ENCODE results near the gene ST6GALNAC3. TPM values are rescaled to one million over a fixed set of nuclear protein-coding genes. Genes with fewer than 3 reads are reported as not detected.
"Not testable (repeated sequence)": the region's sequence is repeated elsewhere in the genome, so short reads cannot be mapped to it uniquely, and the experiment has no call there.

The ST6GALNAC3 gene
- polyA plus RNA-seq, 3 donors, result 63.8 to 87.0 (median 78.0) TPM

- DNase-seq (ENCODE audit: extremely low read depth in 1 of 11, low read depth in 9 of 11, low spot score in 4 of 11), result no peak
Measured at GRCh38 chr1:76607717-76608116, 533.2 kb downstream of the ST6GALNAC3 start.

- no peak for DNase-seq (ENCODE audit: extremely low read depth in 1 of 11, low read depth in 9 of 11, low spot score in 4 of 11)
Measured at GRCh38 chr1:76611770-76612445, 537.4 kb downstream of the ST6GALNAC3 start.

GRCh38 chr1:76613886-76614285, 539.3 kb downstream of the ST6GALNAC3 start:
- no peak for DNase-seq (ENCODE audit: extremely low read depth in 1 of 11, low read depth in 9 of 11, low spot score in 4 of 11)

- DNase-seq (ENCODE audit: extremely low read depth in 1 of 11, low read depth in 9 of 11, low spot score in 4 of 11), result peak in 1 of 11 donors; percentile 13
Measured at GRCh38 chr1:76615253-76616035, 540.9 kb downstream of the ST6GALNAC3 start.

GRCh38 chr1:76620371-76620770, 545.8 kb downstream of the ST6GALNAC3 start:
- DNase-seq (ENCODE audit: extremely low read depth in 1 of 11, low read depth in 9 of 11, low spot score in 4 of 11), result no peak

GRCh38 chr1:76622774-76623528, 548.4 kb downstream of the ST6GALNAC3 start:
- no peak for DNase-seq (ENCODE audit: extremely low read depth in 1 of 11, low read depth in 9 of 11, low spot score in 4 of 11)

- DNase-seq (ENCODE audit: extremely low read depth in 1 of 11, low read depth in 9 of 11, low spot score in 4 of 11), result no peak
Measured at GRCh38 chr1:76625886-76626678, 551.5 kb downstream of the ST6GALNAC3 start.

GRCh38 chr1:76627498-76627897, 553.0 kb downstream of the ST6GALNAC3 start:
- DNase-seq (ENCODE audit: extremely low read depth in 1 of 11, low read depth in 9 of 11, low spot score in 4 of 11), result no peak

GRCh38 chr1:76627901-76628300, 553.4 kb downstream of the ST6GALNAC3 start:
- no peak for DNase-seq (ENCODE audit: extremely low read depth in 1 of 11, low read depth in 9 of 11, low spot score in 4 of 11)

- no peak for DNase-seq (ENCODE audit: extremely low read depth in 1 of 11, low read depth in 9 of 11, low spot score in 4 of 11)
Measured at GRCh38 chr1:76632136-76632535, 557.6 kb downstream of the ST6GALNAC3 start.

- no peak for DNase-seq (ENCODE audit: extremely low read depth in 1 of 11, low read depth in 9 of 11, low spot score in 4 of 11)
Measured at GRCh38 chr1:76635784-76636183, 561.2 kb downstream of the ST6GALNAC3 start.

- no peak for DNase-seq (ENCODE audit: extremely low read depth in 1 of 11, low read depth in 9 of 11, low spot score in 4 of 11)
Measured at GRCh38 chr1:76639181-76639580, 564.6 kb downstream of the ST6GALNAC3 start.

GRCh38 chr1:76640092-76640491, 565.5 kb downstream of the ST6GALNAC3 start:
- DNase-seq (ENCODE audit: extremely low read depth in 1 of 11, low read depth in 9 of 11, low spot score in 4 of 11), result no peak

GRCh38 chr1:76640723-76641122, 566.2 kb downstream of the ST6GALNAC3 start:
- DNase-seq (ENCODE audit: extremely low read depth in 1 of 11, low read depth in 9 of 11, low spot score in 4 of 11), result no peak

- no peak for DNase-seq (ENCODE audit: extremely low read depth in 1 of 11, low read depth in 9 of 11, low spot score in 4 of 11)
Measured at GRCh38 chr1:76644139-76644538, 569.6 kb downstream of the ST6GALNAC3 start.

- DNase-seq (ENCODE audit: extremely low read depth in 1 of 11, low read depth in 9 of 11, low spot score in 4 of 11), result not testable (repeated sequence)
Measured at GRCh38 chr1:76652860-76653259, 578.3 kb downstream of the ST6GALNAC3 start.

GRCh38 chr1:76657623-76658022, 583.1 kb downstream of the ST6GALNAC3 start:
- DNase-seq (ENCODE audit: extremely low read depth in 1 of 11, low read depth in 9 of 11, low spot score in 4 of 11), result no peak

GRCh38 chr1:76659171-76659940, 584.8 kb downstream of the ST6GALNAC3 start:
- DNase-seq (ENCODE audit: extremely low read depth in 1 of 11, low read depth in 9 of 11, low spot score in 4 of 11), result no peak
